Measurements from ENCODE around the gene TOM1. TPM values are rescaled to one million over a fixed set of nuclear protein-coding genes. Genes with fewer than 3 reads are reported as not detected.

TOM1 gene
- total RNA-seq, 1 experiment from 2014 or later = 22.3 TPM

DNA sequence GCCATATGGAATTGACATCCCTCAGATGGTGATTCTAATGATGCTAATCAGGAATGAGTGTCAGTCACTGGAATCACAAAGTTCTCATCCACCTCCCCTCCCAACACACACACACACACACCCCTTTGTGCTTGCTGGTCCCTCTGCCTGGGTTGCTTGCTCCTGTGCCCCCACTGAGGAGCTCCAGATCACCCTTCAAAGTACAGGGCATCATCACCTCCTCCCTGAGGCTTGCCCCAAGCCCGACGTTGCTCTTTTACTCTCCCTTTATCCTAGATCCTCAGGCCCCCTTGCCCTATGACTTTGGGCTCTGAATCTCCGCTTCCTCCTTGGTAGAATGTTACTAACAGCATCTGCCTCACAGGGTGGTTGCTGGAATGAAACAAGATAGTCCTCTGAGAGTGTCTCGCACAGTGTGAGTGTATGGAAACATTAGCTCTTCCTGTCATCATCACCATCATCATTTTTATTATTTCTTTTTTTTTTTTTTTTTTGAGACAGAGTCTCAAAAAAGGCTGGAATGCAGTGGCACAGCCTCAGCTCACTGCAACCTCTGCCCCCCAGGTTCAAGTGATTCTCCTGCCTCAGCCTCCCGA, 3.4 kb downstream of the TOM1 start:
- Mint-ChIP-seq H3K27ac (peak overlapping the region in 2 of 3 experiments; percentile 25 to 80; a peak in 2 of 7 replicates), H3K9me3 (no peaks in the 10 kb centered on the region), H3K27me3 (ENCODE audit: low read depth) (no peaks in the 10 kb centered on the region), H3K36me3 (ENCODE audit: insufficient read depth in 1 of 3, low read depth in 3 of 3) (no peaks in the 10 kb centered on the region), H3K4me1 (peaks cover 15 to 19% of the 10 kb centered on the region in 2 experiments), H3K4me3 (no peak overlapping the region)
- WGBS (ENCODE audit: extremely low coverage, insufficient read length, low lambda C conversion rate) = no CpG with 5 or more reads among the region's 5 CpGs
- Histone ChIP-seq H3K27me3 (ENCODE audit: insufficient read depth, low read length) (no peaks in the 10 kb centered on the region), H2BK12ac (ENCODE audit: insufficient read length, low read depth, low read length) (no peak overlapping the region), H2BK120ac (ENCODE audit: low read depth, low read length, poor library complexity, severe bottlenecking) (no peak overlapping the region), H2BK20ac (ENCODE audit: low read depth, low read length, poor library complexity, severe bottlenecking) (no peak overlapping the region), H3K4ac (ENCODE audit: low read depth, low read length) (no peak overlapping the region), H3K23ac (ENCODE audit: insufficient read length, low read depth, low read length) (no peak overlapping the region), H2BK5ac (ENCODE audit: insufficient read length, low read length) (no peak overlapping the region), H3K27ac (ENCODE audit: insufficient read length, low read depth, low read length) (no peak overlapping the region), H3K79me1 (ENCODE audit: insufficient read depth, low read depth, low read length, poor library complexity, severe bottlenecking) (no peaks in the 10 kb centered on the region), H4K20me1 (ENCODE audit: control insufficient read depth, insufficient read depth, insufficient read length) (peaks cover 3% of the 10 kb centered on the region), H3K4me2 (ENCODE audit: insufficient read depth, insufficient read length, low read length) (no peak overlapping the region), H2AK5ac (ENCODE audit: insufficient read length, low read length) (no peak overlapping the region), H4K91ac (ENCODE audit: insufficient read length, low read depth, low read length) (no peak overlapping the region), H3K56ac (ENCODE audit: insufficient read length, low read depth, low read length) (no peak overlapping the region), H3K4me1 (ENCODE audit: insufficient read depth, low read length) (no peaks in the 10 kb centered on the region), H2AFZ (ENCODE audit: low read length) (no peak overlapping the region), H3K23me2 (ENCODE audit: insufficient read length, low read depth, low read length, poor library complexity, severe bottlenecking) (no peaks in the 10 kb centered on the region), H3K9ac (ENCODE audit: extremely low read depth, insufficient read length, low read length) (no peak overlapping the region), H4K5ac (ENCODE audit: insufficient read length, low read depth, low read length) (no peak overlapping the region), H2BK15ac (ENCODE audit: low read depth, low read length) (no peak overlapping the region), H3K18ac (ENCODE audit: insufficient read length, low read depth, low read length) (no peak overlapping the region), H3K79me2 (ENCODE audit: insufficient read depth, low read length) (no peaks in the 10 kb centered on the region), H4K8ac (replicated peaks; ENCODE audit: insufficient read length, low read depth, low read length) (no peak overlapping the region), H3K9me3 (ENCODE audit: control insufficient read depth, low read depth, low read length) (no peaks in the 10 kb centered on the region), H3T11ph (ENCODE audit: low read length) (no peak overlapping the region), H3K14ac (ENCODE audit: insufficient read depth, low read length) (no peak overlapping the region; the same call in 1 of the 2 replicates)
- TF ChIP-seq, protein P1, sequence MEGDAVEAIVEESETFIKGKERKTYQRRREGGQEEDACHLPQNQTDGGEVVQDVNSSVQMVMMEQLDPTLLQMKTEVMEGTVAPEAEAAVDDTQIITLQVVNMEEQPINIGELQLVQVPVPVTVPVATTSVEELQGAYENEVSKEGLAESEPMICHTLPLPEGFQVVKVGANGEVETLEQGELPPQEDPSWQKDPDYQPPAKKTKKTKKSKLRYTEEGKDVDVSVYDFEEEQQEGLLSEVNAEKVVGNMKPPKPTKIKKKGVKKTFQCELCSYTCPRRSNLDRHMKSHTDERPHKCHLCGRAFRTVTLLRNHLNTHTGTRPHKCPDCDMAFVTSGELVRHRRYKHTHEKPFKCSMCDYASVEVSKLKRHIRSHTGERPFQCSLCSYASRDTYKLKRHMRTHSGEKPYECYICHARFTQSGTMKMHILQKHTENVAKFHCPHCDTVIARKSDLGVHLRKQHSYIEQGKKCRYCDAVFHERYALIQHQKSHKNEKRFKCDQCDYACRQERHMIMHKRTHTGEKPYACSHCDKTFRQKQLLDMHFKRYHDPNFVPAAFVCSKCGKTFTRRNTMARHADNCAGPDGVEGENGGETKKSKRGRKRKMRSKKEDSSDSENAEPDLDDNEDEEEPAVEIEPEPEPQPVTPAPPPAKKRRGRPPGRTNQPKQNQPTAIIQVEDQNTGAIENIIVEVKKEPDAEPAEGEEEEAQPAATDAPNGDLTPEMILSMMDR (conservative IDR thresholded peaks at IDR 0.05) = no peak
- DNase-seq = no peak
